ENCODE results near the gene FKBP1B. TPM values are rescaled to one million over a fixed set of nuclear protein-coding genes. Genes with fewer than 3 reads are reported as not detected.
"Not testable (repeated sequence)": the region's sequence is repeated elsewhere in the genome, so short reads cannot be mapped to it uniquely, and the experiment has no call there.

Gene FKBP1B
- total and polyA plus RNA-seq, 5 experiments from 2014 or later = 0.39 to 1.9 (median 0.63) TPM; not detected in 1

DNA sequence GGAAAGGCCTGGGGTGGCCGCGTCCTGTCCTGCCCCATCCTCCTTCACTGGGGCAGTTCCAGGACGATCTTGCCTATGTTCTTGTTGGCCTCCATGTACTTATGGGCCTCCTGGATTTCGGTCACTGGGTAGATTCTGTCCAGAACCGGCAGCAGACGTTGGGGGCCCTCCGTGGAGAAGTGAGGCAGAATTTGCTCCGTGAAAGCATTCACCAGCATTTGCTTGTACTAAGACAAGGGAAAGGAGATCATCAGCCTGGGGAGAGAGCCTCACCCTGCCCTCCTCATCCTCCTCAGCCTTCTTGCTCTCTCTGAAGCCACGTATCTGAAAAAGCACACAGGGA is 28.0 kb downstream of the FKBP1B start:
- POLR2A ChIA-PET = interaction anchor here (1.2 to 5.9 kb wide), 4 partner anchors 30 to 281 kb away, joined by 3 to 98 read pairs (median 27); partner anchors contain the start of genes ATAD2B, FKBP1B and WDCP
- H3K27me3 Mint-ChIP-seq = no peaks in the 10 kb centered on the region
- DNase-seq (no peak), ATAC-seq (no peak)
- peaks cover 13 to 37% (median 30%) of the 10 kb centered on the region in 4 donors for H3K4me1 Mint-ChIP-seq
- peak overlapping the region; percentile 78 to 100 (median 99) for H3K27ac Mint-ChIP-seq
- H3K36me3 Mint-ChIP-seq = peaks cover 0 to 34% (median 6%) of the 10 kb centered on the region in 3 donors
- H3K4me3 Mint-ChIP-seq = peak overlapping the region; percentile 96 to 100 (median 99)
- H3K9me3 Mint-ChIP-seq = no peaks in the 10 kb centered on the region

DNA sequence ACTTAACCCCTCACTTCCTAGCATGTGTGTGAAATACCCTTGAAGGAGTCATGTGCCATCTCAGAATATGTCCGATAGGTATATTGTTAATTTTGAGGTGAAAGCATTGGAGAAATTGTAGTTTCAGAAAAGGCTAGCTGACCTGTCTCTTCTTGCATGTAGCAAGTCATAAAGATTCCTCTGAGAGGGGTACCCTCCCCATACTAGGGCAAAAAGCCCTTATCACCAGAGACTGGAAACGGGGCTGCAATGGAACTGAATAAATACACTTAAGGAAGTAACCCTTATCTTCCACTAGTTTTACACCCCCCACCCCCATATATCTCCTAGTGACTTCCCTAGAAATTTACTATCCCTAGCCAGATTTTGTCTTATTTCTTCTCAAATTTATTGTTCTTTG is 28.3 kb downstream of the FKBP1B start:
- H3K27ac Mint-ChIP-seq = peak overlapping the region; percentile 78 to 100 (median 99)
- H3K4me3 Mint-ChIP-seq = peak overlapping the region; percentile 96 to 100 (median 99)
- H3K27me3 Mint-ChIP-seq = no peaks in the 10 kb centered on the region
- DNase-seq = no peak
- H3K4me1 Mint-ChIP-seq = peaks cover 13 to 33% (median 28%) of the 10 kb centered on the region in 4 donors
- no peak for ATAC-seq
- peaks cover 0 to 33% (median 6%) of the 10 kb centered on the region in 3 donors for H3K36me3 Mint-ChIP-seq
- POLR2A ChIA-PET = interaction anchor here (0.5 to 5.9 kb wide), 3 partner anchors 30 to 151 kb away, joined by 4 to 98 read pairs (median 48); partner anchors contain the start of genes ATAD2B, FKBP1B and WDCP
- H3K9me3 Mint-ChIP-seq = no peaks in the 10 kb centered on the region

DNA sequence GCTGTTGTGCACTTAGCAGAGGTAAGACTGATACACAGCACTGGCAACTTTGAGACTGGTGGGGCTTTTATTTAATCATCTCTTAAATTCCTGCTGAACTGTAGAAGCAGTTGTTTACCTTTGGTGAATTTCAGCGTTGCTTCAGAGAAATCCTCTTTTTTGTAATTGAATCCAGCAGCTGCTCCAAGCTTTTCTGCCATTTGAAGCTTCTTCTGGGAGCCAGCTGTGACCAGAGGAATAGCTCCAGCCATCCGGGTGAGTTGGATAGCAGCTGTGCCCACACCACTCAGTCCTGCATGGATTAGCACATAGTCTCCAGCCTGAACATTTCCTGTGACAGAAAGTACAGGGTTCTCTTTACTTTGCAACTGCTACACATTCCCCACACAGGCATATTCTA is 31.2 kb downstream of the FKBP1B start:
- POLR2A ChIA-PET = interaction anchor here (5.9 kb wide), 1 partner anchor 154 kb away, joined by 98 read pairs; the partner anchor contains the start of gene ATAD2B
- peaks cover 0 to 3% (median 0%) of the 10 kb centered on the region in 5 donors for H3K27me3 Mint-ChIP-seq
- H3K27ac Mint-ChIP-seq = no peak overlapping the region
- peaks cover 0 to 24% (median 3%) of the 10 kb centered on the region in 3 donors for H3K36me3 Mint-ChIP-seq
- H3K4me3 Mint-ChIP-seq = no peak overlapping the region
- peaks cover 11 to 35% (median 30%) of the 10 kb centered on the region in 4 donors for H3K4me1 Mint-ChIP-seq
- DNase-seq (no peak), ATAC-seq (no peak)
- no peaks in the 10 kb centered on the region for H3K9me3 Mint-ChIP-seq

DNA sequence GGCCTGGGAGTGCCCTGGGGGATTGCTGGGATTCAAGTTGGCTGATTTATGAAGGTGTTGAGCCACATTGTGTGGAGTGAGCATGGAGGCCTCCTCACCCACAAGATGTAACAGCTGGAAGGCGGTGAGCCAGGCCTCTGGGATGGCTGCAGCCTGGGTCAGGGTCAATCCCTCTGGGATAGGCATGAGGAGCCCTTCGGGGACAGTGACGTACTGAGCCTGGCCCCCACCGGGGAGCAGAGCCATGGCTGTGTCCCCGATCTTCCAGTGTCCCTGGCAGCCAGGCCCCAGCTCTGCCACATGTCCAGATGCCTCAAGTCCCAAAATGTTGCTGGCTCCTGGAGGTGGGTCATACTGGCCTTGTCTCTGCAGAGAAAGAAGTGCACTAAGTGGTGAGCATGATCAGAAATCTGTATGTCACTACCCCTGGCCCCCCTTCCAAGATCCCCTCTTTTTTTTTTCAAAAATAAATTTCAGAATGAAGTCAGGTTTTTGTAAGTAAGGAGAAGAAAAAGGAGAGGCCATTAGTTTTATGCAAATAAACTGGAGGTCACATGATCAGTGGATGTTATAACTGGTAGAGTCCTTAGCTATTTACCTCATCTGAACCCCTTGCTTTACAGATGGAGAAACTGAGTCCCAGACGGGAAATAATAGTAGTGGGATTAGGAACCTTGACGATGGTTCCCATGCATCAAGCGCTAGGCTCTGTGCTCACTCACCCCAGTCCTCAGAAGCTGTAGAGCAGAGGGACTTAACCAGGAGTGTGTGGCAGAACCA is 33.4 kb downstream of the FKBP1B start:
- no peaks in the 10 kb centered on the region for H3K9me3 Mint-ChIP-seq
- peaks cover 0 to 3% (median 0%) of the 10 kb centered on the region in 5 donors for H3K27me3 Mint-ChIP-seq
- peaks cover 7 to 21% (median 17%) of the 10 kb centered on the region in 4 donors for H3K4me1 Mint-ChIP-seq
- peaks cover 0 to 32% (median 7%) of the 10 kb centered on the region in 3 donors for H3K36me3 Mint-ChIP-seq
- H3K27ac Mint-ChIP-seq = peak overlapping the region in 3 of 10 donors; percentile 53 to 84 (median 75)
- DNase-seq (peak in 1 of 10 donors; percentile 57), ATAC-seq (no peak)
- peak overlapping the region in 9 of 10 donors; percentile 34 to 91 (median 87) for H3K4me3 Mint-ChIP-seq
- POLR2A ChIA-PET = interaction anchor here (0.7 to 2.8 kb wide), 6 partner anchors 36 to 258 kb away, joined by 3 to 17 read pairs (median 4); partner anchors contain the start of genes ATAD2B and WDCP

DNA sequence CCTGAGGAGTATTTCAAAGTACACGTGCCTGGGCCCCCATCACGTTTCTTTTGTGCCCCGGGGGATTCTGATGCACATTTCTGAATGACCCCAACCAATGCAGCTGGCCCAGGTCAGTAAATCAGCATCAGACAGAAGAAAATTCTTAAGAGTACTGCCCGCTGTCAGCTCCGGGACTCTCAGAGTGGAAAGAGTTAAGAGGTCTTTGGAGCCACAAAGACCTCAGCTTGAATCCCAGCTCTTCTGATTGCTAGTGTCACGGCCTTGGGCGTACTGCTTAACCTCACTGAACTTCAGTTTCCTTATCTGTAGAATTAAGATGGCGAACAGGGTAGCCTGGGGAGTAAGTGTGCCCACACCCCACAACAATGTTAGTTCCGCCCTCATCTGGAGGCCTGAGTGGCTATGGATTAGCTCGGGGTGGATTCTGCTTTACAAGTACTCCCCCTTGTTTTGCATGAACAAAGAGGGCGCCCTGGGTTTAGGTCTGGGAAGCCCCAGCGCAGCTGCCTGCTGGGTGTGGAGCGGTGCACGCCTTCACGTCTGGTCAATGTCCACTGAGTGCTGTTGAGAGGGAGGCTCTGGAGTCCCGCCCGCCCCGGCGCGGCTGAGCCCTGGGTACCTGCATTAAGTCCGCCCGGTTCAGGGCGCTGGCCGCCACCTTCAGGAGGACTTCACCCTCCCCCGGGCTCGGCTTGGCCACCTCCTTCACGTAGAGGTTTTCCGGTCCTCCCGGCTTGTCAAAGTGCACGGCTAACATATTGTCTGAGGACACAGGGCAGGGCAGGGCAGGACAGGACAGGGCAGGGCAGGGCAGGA is 34.2 kb downstream of the FKBP1B start:
- POLR2A ChIA-PET = interaction anchor here (0.6 to 2.8 kb wide), 6 partner anchors 21 to 259 kb away, joined by 3 to 17 read pairs (median 4); partner anchors contain the start of genes ATAD2B and WDCP
- peaks cover 7 to 18% (median 16%) of the 10 kb centered on the region in 4 donors for H3K4me1 Mint-ChIP-seq
- peak in 6 of 10 donors; percentile 21 to 70 (median 40) for DNase-seq
- peaks cover 0 to 3% (median 0%) of the 10 kb centered on the region in 5 donors for H3K27me3 Mint-ChIP-seq
- peak overlapping the region; percentile 79 to 92 (median 88) for H3K4me3 Mint-ChIP-seq
- H3K9me3 Mint-ChIP-seq = no peaks in the 10 kb centered on the region
- peaks cover 0 to 35% (median 7%) of the 10 kb centered on the region in 3 donors for H3K36me3 Mint-ChIP-seq
- ATAC-seq = peak; percentile 69 to 83
- peak overlapping the region; percentile 25 to 84 (median 53) for H3K27ac Mint-ChIP-seq

DNA sequence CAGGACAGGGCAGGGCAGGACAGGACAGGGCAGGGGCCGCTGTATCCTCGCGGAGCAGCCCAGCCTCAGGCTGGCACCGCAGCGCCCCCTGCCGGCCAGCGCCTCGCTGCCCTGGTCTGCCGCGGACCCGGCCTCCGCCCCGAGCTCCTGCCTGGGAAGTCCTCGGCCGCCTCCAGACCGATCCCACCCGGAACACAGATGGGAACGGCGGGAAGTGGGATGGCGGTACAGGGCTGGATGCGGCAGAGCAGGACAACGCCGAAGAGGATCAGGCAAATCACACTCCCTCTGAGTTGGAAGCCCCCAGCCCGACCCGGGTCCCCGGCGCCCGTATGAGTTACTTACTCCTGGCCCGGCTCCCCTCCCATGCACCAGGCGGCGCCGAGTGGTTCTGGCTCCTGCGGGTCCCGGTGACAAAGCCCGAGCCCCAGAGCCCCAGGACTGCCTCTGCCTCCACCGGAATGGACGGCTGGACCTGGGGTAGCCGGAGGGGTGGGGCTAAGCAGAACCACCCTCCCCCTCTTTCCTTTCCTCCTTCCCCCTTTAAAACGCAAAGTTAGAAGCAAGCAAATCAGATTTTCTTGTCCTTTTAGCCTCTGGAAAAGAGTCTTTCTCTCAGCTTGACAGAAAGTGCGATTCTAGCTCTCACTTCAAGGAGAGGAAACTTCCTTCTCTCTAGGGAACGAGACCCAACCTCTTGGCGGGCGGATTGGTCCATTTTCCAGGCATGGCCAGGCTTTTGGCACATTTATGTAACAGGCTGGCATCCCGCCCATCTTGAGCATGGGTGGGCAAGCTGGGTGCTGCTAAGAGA is 35.1 kb downstream of the FKBP1B start, which contains the start of gene TP53I3:
Gene TP53I3 (minus strand): TSS at position 449 of the 814 bp plus-strand sequence. CDS start 508 bp downstream, outside the sequence.
- ATAC-seq = peak; percentile 92 to 95
- H3K4me3 Mint-ChIP-seq = peak within 1 kb of the TSS; percentile 79 to 92 (median 88)
- peaks cover 0 to 3% (median 0%) of the 10 kb centered on the region in 5 donors for H3K27me3 Mint-ChIP-seq
- H3K36me3 Mint-ChIP-seq = peaks cover 0 to 36% (median 9%) of the 10 kb centered on the region in 3 donors
- POLR2A ChIA-PET = interaction anchor here (0.6 to 2.8 kb wide), 7 partner anchors 8 to 260 kb away, joined by 3 to 17 read pairs (median 4); partner anchors contain the start of genes ATAD2B and WDCP
- peaks cover 7 to 18% (median 16%) of the 10 kb centered on the region in 4 donors for H3K4me1 Mint-ChIP-seq
- no peaks in the 10 kb centered on the region for H3K9me3 Mint-ChIP-seq
- DNase-seq = peak; percentile 56 to 91 (median 81)
- H3K27ac Mint-ChIP-seq = peak within 1 kb of the TSS; percentile 25 to 84 (median 54)

DNA sequence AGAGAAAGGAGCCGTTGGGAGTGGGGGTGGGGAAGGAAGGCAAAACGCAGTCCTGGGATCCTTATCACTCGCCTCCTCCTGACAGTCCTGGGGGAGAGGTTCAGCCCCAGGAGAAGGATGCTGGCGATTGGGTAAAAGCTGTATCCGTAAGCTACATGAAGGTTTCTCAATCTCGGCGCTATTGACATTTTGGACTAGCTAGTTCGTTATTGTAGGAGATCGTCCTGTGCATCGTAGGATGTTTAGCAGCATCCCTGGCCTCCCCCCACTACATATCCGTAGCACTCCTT is 35.6 kb downstream of the FKBP1B start:
- H3K36me3 Mint-ChIP-seq = peaks cover 0 to 30% (median 9%) of the 10 kb centered on the region in 3 donors
- POLR2A ChIA-PET = interaction anchor here (1.2 to 2.5 kb wide), 2 partner anchors 8 to 38 kb away, joined by 4 to 6 read pairs; partner anchors contain the start of gene WDCP
- ATAC-seq (no peak), DNase-seq (no peak)
- H3K4me3 Mint-ChIP-seq = peak overlapping the region; percentile 16 to 91 (median 82)
- H3K27ac Mint-ChIP-seq = peak overlapping the region in 4 of 10 donors; percentile 38 to 81 (median 70)
- H3K9me3 Mint-ChIP-seq = no peaks in the 10 kb centered on the region
- H3K27me3 Mint-ChIP-seq = peaks cover 0 to 3% (median 0%) of the 10 kb centered on the region in 5 donors
- H3K4me1 Mint-ChIP-seq = peaks cover 7 to 18% (median 16%) of the 10 kb centered on the region in 4 donors

DNA sequence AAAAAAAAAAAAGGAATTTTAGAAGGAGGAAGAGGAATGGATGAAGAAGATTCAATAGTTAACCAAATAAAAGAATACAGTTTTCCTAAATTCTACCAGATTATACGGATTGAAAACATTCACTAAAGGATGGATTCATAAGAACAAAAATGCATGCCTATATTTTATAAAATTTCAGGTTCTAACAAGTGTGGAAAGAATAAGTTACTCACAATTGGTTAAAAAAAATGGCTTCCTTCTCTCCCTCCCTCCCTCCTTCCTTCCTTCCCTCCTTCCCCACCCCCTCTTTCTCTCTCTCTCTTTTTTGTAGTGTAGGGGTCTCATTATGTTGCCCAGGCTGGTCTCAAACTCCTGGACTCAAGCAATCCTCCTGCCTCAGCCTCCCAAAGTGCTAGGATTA is 36.7 kb downstream of the FKBP1B start:
- Mint-ChIP-seq H3K36me3 (peaks cover 0 to 26% (median 9%) of the 10 kb centered on the region in 3 donors), H3K27ac (peak overlapping the region in 1 of 10 donors; percentile 58), H3K27me3 (peaks cover 0 to 3% (median 0%) of the 10 kb centered on the region in 5 donors), H3K4me1 (peaks cover 7 to 18% (median 16%) of the 10 kb centered on the region in 4 donors), H3K4me3 (peak overlapping the region in 1 of 10 donors; percentile 52), H3K9me3 (no peaks in the 10 kb centered on the region)
- ATAC-seq (no peak), DNase-seq (no peak)
- POLR2A ChIA-PET = no interaction called here

DNA sequence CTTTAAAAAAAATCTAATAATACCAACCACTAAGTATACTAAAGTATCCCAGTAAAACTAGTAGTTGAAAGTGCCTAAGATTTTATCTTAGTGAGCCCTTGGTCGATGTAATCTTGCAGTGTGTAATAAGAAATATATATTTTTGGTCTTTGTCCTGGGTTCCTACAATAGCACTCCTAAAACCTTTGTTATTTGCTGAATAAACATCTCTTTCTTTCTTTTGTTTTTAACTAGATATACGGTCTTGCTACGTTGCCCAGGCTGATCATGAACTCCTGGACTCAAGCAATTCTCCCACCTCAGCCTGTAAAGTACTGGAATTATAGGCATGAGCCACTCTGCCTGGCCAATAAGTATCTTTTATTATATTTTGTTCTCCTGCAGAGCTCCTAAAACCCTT is 37.5 kb downstream of the FKBP1B start:
- no peaks in the 10 kb centered on the region for H3K9me3 Mint-ChIP-seq
- H3K4me1 Mint-ChIP-seq = peaks cover 7 to 18% (median 16%) of the 10 kb centered on the region in 4 donors
- H3K36me3 Mint-ChIP-seq = peaks cover 0 to 20% (median 9%) of the 10 kb centered on the region in 3 donors
- H3K27me3 Mint-ChIP-seq = peaks cover 0 to 3% (median 0%) of the 10 kb centered on the region in 5 donors
- no peak overlapping the region for H3K4me3 Mint-ChIP-seq
- ATAC-seq (no peak), DNase-seq (no peak)
- POLR2A ChIA-PET = no interaction called here
- no peak overlapping the region for H3K27ac Mint-ChIP-seq

DNA sequence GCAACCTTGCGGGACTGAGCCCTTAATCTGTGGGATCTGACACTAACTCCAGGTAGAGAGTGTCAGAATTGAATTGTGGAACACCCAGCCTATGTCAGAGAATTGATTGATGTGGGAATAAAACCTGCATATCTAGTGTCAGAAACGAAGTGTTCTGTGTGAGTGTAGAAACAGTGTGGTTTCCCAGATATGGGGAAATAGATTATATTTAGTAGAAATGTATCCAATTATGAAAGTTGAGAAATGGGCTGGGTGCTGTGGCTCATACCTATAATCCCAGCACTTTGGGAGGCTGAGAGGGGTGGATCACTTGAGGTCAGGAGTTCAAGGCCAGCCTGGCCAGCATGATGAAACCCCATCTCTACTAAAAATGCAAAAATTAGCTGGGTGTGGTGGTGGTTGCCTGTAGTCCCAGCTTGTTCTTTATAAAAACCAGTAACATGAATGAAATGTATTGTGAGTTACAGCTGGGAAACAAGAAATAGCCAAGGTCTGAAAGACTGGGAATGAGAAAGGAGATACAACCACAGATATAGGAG is 39.3 kb downstream of the FKBP1B start:
- H3K36me3 Mint-ChIP-seq = peaks cover 0 to 19% (median 12%) of the 10 kb centered on the region in 3 donors
- H3K27ac Mint-ChIP-seq = no peak overlapping the region
- peaks cover 0 to 3% (median 0%) of the 10 kb centered on the region in 5 donors for H3K27me3 Mint-ChIP-seq
- ATAC-seq (no peak), DNase-seq (no peak)
- H3K4me1 Mint-ChIP-seq = peaks cover 5 to 11% (median 10%) of the 10 kb centered on the region in 4 donors
- POLR2A ChIA-PET = no interaction called here
- no peak overlapping the region for H3K4me3 Mint-ChIP-seq
- no peaks in the 10 kb centered on the region for H3K9me3 Mint-ChIP-seq

DNA sequence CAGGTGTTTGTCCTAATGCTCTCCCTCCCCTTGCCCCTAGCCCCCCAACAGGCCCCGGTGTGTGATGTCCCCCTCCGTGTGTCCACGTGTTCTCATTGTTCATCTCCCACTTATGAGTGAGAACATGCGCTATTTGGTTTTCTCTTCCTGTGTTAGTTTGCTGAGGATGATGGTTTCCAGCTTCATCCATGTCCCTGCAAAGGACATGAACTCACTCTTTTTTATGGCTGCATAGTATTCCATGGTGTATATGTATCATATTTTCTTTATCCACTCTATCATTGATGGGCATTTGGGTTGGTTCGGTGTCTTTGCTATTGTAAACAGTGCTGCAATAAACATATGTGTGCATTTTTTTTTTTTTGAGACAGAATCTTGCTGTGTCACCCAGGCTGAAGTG is 43.7 kb downstream of the FKBP1B start:
- DNase-seq, H3K4me3 Mint-ChIP-seq, H3K27ac Mint-ChIP-seq, H3K27me3 Mint-ChIP-seq, H3K9me3 Mint-ChIP-seq, POLR2A ChIA-PET, ATAC-seq, H3K4me1 Mint-ChIP-seq: not testable (repeated sequence)
- peaks cover 6 to 25% (median 23%) of the 10 kb centered on the region in 3 donors for H3K36me3 Mint-ChIP-seq
